ENCODE data around the gene ZNF804A. TPM values are rescaled to one million over a fixed set of nuclear protein-coding genes. Genes with fewer than 3 reads are reported as not detected.

ZNF804A gene
- total RNA-seq, 1 donor from 2014 or later, result not detected

DNA sequence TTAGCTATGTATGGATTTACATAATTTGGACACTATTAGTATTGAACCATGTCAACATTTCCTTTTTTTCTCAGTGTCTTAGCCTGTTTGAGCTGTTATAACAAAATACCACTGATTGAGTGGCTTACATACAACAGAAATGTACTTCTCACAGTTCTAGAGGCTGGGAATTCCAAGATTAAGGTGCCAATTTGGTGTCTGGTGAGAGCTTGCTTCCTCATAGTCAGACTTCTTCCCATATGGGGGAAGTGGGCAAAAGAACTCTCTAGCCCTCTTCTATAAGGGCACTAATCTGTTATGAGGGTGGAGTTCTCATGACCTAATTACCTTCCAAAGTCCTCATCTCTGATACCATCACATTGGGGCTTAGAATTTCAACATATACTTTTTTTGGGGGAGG is 12.6 kb downstream of the ZNF804A start:
- Mint-ChIP-seq H3K27ac (no peak overlapping the region), H3K36me3 (no peaks in the 10 kb centered on the region), H3K4me1 (no peaks in the 10 kb centered on the region), H3K4me3 (no peak overlapping the region), H3K27me3 (ENCODE audit: insufficient read depth, low read depth) (no peaks in the 10 kb centered on the region), H3K9me3 (peaks cover 5% of the 10 kb centered on the region)
- DNase-seq (ENCODE audit: low spot score), result no peak
- no peaks in the 10 kb centered on the region for H3K79me2 ChIP-seq (ENCODE audit: low read depth)
- no peaks in the 10 kb centered on the region for H3F3A ChIP-seq (ENCODE audit: low read depth)
- no peak overlapping the region for H3K4me2 ChIP-seq
- H2AFZ ChIP-seq (replicated peaks), result no peak overlapping the region
- no peak overlapping the region for H3K4me3 ChIP-seq
- no peaks in the 10 kb centered on the region for H4K20me1 ChIP-seq (ENCODE audit: low read depth)
- no peaks in the 10 kb centered on the region for H3K9me3 ChIP-seq (ENCODE audit: low read depth)
- H3K27ac ChIP-seq, result no peak overlapping the region
- H3K36me3 ChIP-seq, result no peaks in the 10 kb centered on the region
- no peaks in the 10 kb centered on the region for H3K4me1 ChIP-seq
- no peak overlapping the region for H3K9ac ChIP-seq
- no peak for TF ChIP-seq EZH2phosphoT487 (IDR thresholded peaks at IDR 0.05)
- TF ChIP-seq, protein P1, sequence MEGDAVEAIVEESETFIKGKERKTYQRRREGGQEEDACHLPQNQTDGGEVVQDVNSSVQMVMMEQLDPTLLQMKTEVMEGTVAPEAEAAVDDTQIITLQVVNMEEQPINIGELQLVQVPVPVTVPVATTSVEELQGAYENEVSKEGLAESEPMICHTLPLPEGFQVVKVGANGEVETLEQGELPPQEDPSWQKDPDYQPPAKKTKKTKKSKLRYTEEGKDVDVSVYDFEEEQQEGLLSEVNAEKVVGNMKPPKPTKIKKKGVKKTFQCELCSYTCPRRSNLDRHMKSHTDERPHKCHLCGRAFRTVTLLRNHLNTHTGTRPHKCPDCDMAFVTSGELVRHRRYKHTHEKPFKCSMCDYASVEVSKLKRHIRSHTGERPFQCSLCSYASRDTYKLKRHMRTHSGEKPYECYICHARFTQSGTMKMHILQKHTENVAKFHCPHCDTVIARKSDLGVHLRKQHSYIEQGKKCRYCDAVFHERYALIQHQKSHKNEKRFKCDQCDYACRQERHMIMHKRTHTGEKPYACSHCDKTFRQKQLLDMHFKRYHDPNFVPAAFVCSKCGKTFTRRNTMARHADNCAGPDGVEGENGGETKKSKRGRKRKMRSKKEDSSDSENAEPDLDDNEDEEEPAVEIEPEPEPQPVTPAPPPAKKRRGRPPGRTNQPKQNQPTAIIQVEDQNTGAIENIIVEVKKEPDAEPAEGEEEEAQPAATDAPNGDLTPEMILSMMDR (IDR thresholded peaks at IDR 0.05), result no peak
- TF ChIP-seq EZH2 (IDR thresholded peaks at IDR 0.05), result no peak
- no peaks in the 10 kb centered on the region for H3K27me3 ChIP-seq

GRCh38 chr2:184611361-184612085 is 13.2 kb downstream of the ZNF804A start:
- Histone ChIP-seq H3K27me3 (no peaks in the 10 kb centered on the region), H3F3A (ENCODE audit: low read depth) (no peaks in the 10 kb centered on the region), H3K9ac (no peak overlapping the region), H3K79me2 (ENCODE audit: low read depth) (no peaks in the 10 kb centered on the region), H3K4me2 (no peak overlapping the region), H3K4me1 (no peaks in the 10 kb centered on the region), H3K4me3 (no peak overlapping the region), H3K9me3 (ENCODE audit: low read depth) (no peaks in the 10 kb centered on the region), H3K36me3 (no peaks in the 10 kb centered on the region), H3K27ac (no peak overlapping the region), H2AFZ (replicated peaks) (no peak overlapping the region), H4K20me1 (ENCODE audit: low read depth) (no peaks in the 10 kb centered on the region)
- Mint-ChIP-seq H3K4me3 (no peak overlapping the region), H3K9me3 (peaks cover 3% of the 10 kb centered on the region), H3K36me3 (no peaks in the 10 kb centered on the region), H3K27ac (no peak overlapping the region), H3K27me3 (ENCODE audit: insufficient read depth, low read depth) (no peaks in the 10 kb centered on the region), H3K4me1 (no peaks in the 10 kb centered on the region)
- no peak for DNase-seq (ENCODE audit: low spot score)
- TF ChIP-seq EZH2 (IDR thresholded peaks at IDR 0.05) (no peak), EZH2phosphoT487 (IDR thresholded peaks at IDR 0.05) (no peak)
- TF ChIP-seq, protein P1 (IDR thresholded peaks at IDR 0.05), result peak; percentile 68

DNA sequence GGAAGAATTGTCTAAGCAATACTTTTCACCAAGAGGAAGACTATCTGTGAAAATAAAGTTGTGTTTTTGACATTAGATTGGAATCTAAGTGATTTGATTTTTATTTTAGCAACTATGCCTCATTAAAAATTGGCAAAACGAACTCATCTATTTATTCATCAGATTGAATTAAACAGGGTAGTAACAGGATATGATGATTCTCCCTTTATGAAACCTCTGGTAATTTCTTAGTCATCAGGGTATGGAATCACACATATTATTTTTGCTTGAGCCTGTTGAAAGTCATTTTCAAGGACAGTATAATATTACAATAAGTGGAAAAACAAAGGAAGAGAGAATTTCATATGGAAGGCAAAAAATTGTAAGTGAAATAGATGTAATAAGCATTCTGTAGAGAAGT is 22.0 kb downstream of the ZNF804A start:
- Histone ChIP-seq H3K27ac (no peak overlapping the region), H3K9me3 (ENCODE audit: low read depth) (no peaks in the 10 kb centered on the region), H3K79me2 (ENCODE audit: low read depth) (no peaks in the 10 kb centered on the region), H3K27me3 (no peaks in the 10 kb centered on the region), H3F3A (ENCODE audit: low read depth) (no peaks in the 10 kb centered on the region), H3K4me3 (no peak overlapping the region), H3K4me2 (no peak overlapping the region), H3K4me1 (no peaks in the 10 kb centered on the region), H4K20me1 (ENCODE audit: low read depth) (no peaks in the 10 kb centered on the region), H3K36me3 (no peaks in the 10 kb centered on the region), H3K9ac (no peak overlapping the region), H2AFZ (replicated peaks) (no peak overlapping the region)
- Mint-ChIP-seq H3K27ac (no peak overlapping the region), H3K9me3 (no peaks in the 10 kb centered on the region), H3K4me1 (no peaks in the 10 kb centered on the region), H3K27me3 (ENCODE audit: insufficient read depth, low read depth) (no peaks in the 10 kb centered on the region), H3K36me3 (no peaks in the 10 kb centered on the region), H3K4me3 (no peak overlapping the region)
- DNase-seq (ENCODE audit: low spot score), result no peak
- no peak for TF ChIP-seq EZH2 (IDR thresholded peaks at IDR 0.05)
- TF ChIP-seq EZH2phosphoT487 (IDR thresholded peaks at IDR 0.05), result no peak
- TF ChIP-seq, protein P1 (IDR thresholded peaks at IDR 0.05), result no peak

Data from neural progenitor cell (in vitro differentiated cells).